AG09309 (cell line): ENCODE results near the gene KRTAP5-8.
"Not testable (repeated sequence)": the region's sequence is repeated elsewhere in the genome, so short reads cannot be mapped to it uniquely, and the experiment has no call there.

Source experiments
- DNase-seq: peaks from one replicate; pipeline ENCODE4 v3.0.0-alpha.2; 2010; ENCODE audit warnings: low read depth
- H3K4me3 ChIP-seq: 2 replicates; pipeline ENCODE4 v1.5.1; 2011; ENCODE audit warnings: mild to moderate bottlenecking, low read depth, low read length, moderate library complexity; ENCODE audit not compliant: control insufficient read depth
- CTCF ChIP-seq: IDR thresholded peaks from 2 replicates; pipeline ENCODE4 v1.5.1; 2011; ENCODE audit warnings: mild to moderate bottlenecking, low read depth, low read length, inconsistent platforms; ENCODE audit not compliant: insufficient read depth, control insufficient read depth; ENCODE audit errors: missing control alignments

Gene KRTAP5-8

GRCh38 chr11:71537977-71538665, at the start of gene KRTAP5-8:
KRTAP5-8 (plus strand) TSS chr11:71538025; CDS start chr11:71538056, 31 bp downstream.
- DNase-seq, H3K4me3 ChIP-seq: not testable (repeated sequence)

GRCh38 chr11:71488681-71489270, 49.0 kb upstream of the KRTAP5-8 start:
- no peak overlapping the region for H3K4me3 ChIP-seq
- no peak for DNase-seq
- TF ChIP-seq CTCF, result no peak

GRCh38 chr11:71489311-71490043, 48.3 kb upstream of the KRTAP5-8 start:
- TF ChIP-seq CTCF, result no peak
- DNase-seq, result no peak
- no peak overlapping the region for H3K4me3 ChIP-seq

GRCh38 chr11:71490044-71490730, 47.6 kb upstream of the KRTAP5-8 start:
- TF ChIP-seq CTCF, result no peak
- H3K4me3 ChIP-seq, result no peak overlapping the region
- no peak for DNase-seq

- H3K4me3 ChIP-seq, result no peak overlapping the region
- TF ChIP-seq CTCF, result no peak
- DNase-seq, result no peak
These were observed 47.0 kb upstream of the KRTAP5-8 start for GRCh38 chr11:71490731-71491390.

DNA sequence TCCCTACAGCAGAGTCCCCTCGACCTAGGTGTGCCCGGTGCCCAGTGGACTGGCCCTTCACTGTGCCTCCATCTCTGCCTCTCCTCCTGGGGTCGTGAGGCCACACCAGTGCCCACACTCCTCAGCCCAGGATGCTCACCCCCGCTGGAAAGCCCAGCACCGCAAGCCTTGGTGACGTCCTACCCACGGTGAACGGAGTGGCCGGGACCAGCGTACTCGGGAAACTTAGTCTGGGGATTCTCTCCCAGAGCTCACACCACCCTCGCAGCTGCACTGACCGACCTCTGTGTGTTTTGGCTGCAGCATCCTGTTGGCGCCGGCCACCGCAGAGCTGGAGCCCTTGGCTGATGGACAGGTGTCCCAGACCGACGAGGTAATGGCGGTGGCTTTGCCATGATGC, 46.3 kb upstream of the KRTAP5-8 start:
- no peak overlapping the region for H3K4me3 ChIP-seq
- no peak for TF ChIP-seq CTCF
- no peak for DNase-seq
